NCI-H146 treated with DMSO at 0.1 percent for 48 hours (cell line): Measurements from ENCODE around the gene GAS7.
"Not testable (repeated sequence)": the region's sequence is repeated elsewhere in the genome, so short reads cannot be mapped to it uniquely, and the experiment has no call there.

ENCODE experiments used
- DNase-seq: peaks from one replicate; lab custom pipeline; 2025; ENCODE audit not compliant: unreplicated experiment; lab: John Stamatoyannopoulos, UW

Gene GAS7

DNA sequence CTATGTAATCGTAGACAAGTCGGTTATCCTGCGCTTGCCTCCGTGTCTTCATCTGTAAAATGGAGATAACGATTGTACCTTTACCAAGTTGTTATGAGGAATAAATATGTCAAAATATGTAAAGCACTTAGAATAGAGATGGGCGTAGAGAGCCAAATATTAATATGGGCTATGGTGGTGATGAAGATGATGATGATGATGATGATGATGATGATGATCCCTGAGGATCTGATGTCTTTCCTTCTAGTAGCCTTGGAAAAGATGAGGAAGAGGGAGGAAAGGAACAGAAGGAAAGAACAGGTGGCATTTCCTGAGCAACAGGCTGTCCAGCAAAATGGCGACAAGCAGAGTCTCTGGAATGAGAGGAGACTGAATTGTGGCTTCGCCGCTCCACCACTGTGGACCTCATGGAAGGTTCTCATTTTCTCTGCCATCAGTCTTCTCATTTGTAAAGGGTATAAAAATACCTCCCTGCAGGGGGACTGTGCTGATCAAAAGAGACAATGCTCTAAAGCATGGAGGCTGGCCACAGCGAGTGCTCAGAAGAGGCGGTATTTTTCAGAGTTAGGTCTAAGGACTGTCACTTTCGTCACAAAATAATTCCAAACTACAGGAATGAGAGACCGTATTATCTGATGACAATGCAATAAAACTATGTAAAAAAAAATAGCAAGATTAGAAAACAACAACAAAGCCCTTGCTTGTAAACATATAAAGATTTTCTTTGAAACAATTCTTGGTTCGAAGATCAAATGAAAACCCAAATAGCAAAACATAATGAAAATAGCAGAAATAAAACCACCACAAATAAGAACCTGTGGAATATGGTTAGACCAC is 276.2 kb downstream of the GAS7 start:
- no peak for DNase-seq

DNA sequence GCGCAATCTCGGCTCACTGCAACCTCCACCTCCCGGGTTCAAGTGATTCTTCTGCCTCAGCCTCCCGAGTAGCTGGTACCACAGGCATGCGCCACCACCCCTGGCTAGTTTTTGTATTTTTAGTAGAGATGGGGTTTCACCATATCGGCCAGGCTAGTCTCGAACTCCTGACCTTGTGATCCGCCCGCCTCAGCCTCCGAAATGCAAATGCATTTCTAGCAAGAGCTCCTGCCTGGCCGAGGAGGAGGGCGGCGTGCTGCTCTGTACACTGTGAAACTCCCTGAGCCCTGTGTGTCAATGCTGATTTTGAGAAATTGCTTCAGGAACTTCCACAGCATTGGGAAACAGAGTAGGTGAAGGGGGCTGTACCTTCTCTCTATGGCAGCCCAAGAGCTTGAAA is 277.2 kb downstream of the GAS7 start:
- DNase-seq: not testable (repeated sequence)

DNA sequence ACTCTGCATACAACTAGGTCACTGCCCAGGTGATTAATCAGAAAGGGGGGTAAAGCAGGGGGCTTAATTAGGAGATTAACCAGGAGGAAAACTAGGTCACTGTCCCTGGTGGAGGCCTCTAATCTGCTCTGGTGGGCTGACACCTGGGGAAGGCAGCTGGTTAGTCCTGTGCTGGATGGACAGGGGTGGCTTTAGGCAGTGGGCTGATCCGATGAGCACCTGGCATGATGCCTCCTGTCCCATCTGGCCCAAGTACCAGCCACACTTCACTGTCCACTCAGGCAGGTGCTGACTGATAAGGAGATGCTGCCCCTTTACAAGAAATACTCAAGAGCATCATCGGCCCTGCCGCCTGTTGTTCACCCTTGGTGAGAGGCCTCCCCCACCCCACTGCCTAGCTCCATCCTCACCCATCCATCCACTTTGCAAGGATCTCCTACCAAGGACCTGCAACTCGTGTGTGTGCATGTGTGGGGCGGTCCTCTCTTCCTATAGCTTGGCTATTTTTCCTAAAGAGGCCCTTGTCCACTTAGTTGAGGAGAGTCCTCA is 279.5 kb downstream of the GAS7 start:
- no peak for DNase-seq

DNA sequence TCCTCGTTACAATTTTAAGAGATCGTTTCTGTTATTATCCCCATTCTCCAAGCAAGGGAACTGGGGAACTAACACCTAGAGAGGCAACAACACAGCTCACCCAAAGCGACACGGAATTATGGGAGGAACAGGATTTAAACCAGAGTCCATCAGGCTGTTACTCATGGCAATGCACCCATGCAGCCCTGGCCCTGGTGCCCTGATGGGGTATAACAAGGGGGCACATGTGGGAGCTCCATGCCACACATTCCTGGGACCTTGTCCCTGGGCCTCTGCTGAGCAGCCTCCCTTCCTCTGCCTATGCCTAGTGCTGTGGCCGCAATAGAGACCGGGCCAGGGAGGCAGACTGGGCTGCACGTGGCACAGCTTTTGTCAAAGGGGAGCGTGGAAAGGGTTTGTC is 280.1 kb downstream of the GAS7 start:
- no peak for DNase-seq

DNA sequence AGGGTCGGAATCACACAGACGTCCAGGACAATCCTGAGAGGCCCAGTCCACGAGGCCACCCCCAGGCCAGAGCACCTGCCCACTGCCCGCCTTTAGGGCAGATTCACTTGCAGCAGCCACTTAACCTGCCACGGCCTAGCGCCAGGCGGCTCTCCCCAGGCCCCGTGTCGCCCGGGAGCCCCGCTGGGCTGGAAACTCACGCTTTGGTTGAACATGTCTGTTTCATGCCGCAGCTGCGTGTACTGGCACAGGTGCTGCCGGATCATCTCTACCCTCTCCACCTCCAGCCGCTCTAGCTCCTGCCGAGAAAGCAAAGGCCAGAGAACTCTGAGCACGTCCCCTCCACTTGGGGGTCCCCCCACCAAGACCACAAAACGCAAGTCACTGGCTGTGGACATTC is 280.6 kb downstream of the GAS7 start:
- DNase-seq: no peak

DNA sequence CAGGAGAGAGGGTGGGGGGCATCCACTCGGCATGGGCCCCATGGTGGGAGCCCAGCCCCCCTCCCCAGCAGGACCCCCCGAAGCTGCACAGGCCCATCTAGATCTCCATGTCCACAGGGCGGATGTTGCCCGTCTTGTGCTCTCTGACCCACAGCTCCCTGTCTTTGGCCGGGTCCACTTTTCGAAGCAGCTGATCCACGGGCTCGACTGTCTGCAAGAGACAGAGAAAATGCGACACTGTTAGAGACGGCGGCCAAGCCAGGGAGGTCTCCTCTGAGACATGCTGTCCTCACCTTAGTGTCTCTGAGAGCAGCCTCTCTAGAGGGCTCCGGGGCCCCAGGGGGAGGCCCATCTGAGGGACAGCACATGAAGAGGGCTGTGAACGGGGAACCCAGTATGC is 281.3 kb downstream of the GAS7 start:
- no peak for DNase-seq

DNA sequence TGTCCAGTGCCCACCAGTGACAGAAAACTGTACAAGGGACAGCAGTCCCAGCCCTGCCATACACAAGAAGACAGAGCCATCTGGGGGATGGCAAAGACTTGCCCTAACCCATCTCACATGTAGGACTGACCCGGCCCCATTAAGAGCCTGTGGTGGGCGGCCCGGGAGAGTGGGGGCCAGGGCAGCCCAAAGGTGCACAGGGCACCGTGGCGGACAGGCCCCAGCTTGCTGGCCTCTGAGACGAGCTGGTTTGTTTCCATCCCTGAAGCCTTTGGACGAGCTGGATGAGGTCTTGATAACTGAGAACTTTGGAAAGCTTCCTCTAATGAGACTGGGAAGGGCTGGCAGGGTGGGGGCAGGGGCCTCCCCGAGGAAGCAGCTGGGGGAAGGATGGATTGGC is 282.3 kb downstream of the GAS7 start:
- DNase-seq: no peak

DNA sequence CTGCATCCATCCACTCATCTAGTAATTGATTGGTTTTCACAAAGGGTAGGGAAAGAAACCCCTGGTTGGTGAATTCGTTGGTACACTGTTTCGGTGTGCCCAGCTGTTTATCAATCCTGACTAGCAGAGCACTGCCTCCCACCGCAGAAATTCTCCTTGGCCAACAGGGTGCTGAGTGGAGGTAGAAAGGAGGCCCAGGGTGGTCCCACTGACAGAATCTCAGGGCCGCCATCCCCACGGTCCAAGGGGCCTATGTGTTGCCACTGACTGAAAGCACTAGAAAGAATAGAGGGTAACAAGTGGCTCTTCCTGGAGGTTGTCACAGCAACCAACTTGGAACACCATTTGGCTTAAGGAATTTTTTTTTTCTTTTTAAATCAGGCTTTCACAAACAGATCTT is 284.9 kb downstream of the GAS7 start:
- DNase-seq: no peak

DNA sequence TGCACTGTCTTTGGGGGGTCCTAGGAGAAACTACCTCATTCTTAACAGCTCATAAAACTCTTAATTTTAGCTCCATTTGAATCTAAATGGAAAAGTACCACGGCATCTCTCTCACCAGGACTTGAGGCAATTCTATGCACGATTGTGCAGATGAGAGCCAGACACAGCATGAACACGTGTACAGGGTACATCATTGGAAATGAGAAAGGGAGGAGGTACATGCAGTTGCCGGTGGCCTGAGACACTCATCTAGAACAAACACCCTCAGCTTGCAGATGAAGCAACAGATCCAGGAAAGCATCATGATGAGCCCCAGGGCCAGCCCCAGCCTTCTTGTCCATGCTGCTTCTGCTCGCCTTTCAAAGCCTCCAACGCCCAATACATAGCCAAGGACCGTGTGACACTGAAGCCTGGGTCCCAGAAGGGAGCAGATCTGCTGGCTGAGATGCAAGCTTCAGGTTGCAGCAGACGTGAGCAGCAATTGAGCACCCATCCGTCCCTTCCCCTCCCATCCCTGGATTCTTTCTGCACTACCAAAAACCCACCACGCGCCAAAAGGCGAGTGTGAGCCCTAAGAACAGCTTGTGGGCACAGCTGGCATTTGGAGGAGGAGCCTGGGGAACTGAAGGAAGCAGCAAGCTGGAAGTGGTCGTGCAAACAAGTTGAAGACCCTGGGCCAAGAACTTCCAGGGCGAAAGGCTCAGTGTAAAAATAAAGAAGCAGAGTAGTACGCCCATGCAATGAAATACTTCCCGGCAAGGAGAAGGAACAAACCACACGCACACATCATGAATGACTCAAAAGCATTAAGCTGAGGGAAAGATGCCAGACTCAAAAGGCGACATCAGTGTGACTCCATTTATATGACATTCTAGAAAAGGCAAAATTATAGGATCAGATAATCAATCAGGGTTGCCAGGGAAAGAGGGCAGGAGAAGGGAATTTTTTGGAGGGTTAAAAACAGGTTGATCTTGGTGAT is 286.0 kb downstream of the GAS7 start:
- no peak for DNase-seq

DNA sequence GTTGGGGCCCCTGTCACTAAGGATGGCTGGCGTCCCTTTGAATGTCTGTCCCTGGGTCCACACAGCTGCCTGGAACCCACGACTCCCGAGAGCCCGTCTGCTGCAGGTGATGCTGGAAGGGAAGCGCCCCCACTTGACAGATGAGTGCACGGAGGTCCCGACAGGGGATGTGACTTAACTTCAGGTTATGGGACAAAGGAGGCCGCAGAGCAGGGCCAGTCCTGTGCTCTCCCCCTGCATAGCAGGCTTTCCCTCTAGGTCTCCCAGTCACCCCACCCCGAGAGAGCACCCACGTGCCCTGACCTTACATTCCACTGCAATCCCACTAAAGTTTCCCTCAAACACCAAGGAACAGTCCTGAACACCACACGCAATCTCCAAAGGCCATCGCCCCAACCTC is 287.3 kb downstream of the GAS7 start:
- no peak for DNase-seq

DNA sequence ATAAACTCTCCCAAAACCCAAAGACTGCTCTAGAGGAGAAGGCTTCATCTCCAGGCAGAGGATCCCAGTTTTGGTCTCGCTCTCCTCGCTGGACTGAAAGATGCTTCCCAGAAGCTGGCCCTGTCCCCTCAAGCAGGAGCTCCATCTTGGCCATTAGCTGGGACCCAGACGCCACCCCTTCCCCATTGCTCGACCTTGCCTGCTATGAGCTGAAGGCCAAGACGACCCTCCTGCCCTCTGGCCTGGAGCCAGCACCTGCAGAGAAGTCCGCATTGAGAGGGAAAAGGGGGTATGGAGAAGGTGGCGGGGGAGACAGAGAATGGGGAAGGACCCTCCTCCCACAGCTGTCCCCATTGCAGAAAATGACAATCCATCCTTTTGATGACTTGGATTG is 289.8 kb downstream of the GAS7 start:
- no peak for DNase-seq

DNA sequence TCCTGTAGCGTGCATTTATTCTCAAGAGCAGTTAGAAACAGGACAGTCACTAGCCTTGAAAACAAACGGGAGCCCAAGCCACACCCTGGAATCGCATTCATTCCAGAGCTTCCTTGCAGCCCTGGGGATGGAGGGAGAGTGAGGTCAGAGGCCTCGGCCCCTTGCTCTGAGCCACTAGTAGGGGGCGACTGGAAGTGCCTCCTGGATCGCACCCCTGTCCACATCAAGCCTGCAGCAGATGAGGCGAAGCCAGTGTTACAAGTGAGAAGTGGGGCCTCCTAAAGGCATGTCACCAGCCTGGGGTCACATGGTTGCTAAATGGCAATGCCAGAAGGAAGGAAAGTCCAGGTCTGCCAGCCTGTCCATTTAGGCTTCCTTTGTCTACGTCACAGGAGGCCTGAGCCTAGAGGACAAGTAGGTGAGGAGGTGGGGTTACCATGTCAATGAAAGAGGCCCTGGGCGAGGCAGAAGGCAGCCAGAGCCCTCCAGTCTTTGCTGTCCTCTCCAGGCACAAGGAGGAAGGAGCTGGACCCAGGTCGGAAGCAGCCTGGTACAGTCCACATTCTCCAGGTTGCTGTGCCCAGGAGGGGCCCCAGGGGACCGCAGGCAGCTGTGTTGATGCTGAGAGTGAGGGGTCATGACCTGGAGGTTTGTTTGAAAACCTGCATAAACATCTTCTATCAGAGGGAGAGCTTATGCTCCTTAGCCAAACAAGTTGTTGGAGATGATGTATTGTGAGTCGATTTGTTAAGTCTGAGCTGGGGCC is 290.3 kb downstream of the GAS7 start:
- no peak for DNase-seq

DNA sequence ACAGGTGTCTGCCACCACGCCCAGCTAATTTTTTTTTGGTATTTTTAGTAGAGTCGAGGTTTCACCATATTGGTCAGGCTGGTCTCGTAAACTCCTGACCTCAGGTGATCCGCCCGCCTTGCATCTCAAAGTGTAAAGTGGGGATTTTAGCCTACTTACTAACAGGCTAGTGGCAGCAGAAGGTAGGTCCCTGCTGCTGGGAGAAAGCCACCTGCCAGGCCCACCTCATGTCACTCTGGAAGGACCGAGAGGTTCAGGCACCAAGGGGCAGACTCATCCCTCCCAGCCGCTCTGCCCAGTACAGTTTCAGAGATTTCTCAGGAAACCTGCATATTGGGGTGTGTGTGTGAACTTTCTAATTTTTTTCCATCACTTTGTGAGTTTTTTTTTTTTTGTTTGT is 291.3 kb downstream of the GAS7 start:
- no peak for DNase-seq

DNA sequence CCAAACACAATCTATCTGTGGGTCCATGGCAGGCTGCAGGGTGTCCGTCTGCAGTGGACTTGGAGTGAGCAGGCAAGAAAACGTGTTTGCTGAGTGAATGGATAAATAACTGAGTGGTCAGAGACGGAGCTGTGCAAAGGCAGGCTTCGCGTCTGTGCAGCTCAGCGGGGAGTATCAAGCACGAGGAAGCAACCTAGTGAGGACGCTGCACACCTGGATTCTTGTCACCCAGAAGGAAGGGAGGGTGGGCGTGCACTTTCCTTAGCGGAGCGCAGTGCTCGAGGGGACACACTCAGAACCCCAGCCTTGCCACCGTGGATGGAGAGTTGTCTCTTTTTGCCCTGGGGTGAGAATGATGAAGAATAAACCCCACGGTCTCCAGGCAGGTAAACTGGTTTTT is 291.8 kb downstream of the GAS7 start:
- no peak for DNase-seq

DNA sequence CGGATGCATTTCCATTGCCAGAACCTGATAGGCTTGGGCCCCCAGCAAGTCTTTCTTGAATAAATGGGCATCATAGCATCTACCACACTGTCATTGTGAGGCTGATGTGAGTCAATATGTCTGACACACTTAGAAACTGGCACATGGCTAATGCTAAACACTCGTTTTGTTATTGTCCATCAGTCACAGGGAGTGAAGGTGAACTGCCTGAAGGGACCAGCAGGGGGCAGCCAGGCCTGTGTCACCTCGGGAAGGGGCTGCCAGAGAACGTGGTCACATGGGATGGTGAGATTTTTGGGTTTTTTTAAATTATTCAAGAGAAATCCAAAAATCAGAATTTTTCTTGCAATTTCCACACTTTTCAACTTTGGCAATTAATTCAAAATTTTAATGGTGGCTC is 292.5 kb downstream of the GAS7 start:
- no peak for DNase-seq

DNA sequence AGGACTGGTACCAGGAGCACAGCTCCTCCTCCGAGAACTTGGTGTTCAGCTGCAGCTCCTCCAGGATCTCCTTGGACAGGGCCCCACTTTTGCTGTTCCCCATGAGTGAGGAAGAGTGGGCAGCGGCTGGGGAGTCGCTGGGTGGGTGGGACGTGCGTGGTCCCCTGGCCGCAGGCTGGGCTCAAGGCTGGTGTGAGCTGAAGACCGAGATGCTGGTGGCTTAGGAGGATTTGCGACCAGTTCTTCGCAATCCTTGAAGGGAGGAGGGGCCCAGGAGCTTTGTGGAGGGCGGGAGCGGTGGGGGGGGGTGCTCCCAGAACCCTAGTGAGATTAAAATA is 293.4 kb downstream of the GAS7 start, which contains the start of gene RCVRN:
RCVRN (minus strand) TSS at position 194 of the 338 bp plus-strand sequence; CDS start at position 103, 91 bp downstream.
- DNase-seq: no peak

DNA sequence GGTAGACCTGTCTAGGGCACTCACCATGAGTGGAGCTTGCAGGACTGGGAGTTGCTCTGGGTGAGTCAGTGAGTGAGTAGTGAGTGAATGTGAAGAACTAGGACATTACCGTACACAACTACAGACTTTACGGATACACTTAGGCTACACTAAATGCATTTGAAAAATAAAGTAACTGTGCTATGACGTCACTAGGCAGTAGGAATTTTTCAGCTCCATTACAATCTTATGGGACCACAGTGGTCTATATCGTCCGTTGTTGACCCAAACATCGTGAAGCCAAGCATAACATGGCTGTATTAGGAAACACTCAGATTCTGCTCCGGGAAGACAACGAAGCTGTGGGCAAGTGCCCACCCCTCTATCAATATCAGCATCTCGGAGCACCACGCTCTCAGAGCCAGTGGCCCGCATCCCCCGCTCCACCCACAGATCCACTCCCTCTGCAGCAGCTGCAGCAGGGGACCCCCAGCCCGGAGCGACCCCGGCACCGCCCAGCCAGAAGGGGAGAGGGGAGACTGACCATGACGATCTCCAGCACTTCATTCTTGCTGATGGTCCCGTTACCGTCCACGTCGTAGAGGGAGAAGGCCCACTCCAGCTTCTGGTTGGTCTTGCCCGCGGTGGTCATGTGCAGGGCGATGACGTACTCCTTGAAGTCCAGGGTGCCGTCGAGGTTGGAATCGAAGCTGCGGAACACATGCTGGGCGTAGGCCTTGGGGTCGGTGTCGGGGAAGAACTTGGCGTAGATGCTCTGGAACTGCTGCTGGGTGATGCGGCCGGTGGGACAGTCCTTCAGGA is 293.9 kb downstream of the GAS7 start:
- no peak for DNase-seq

DNA sequence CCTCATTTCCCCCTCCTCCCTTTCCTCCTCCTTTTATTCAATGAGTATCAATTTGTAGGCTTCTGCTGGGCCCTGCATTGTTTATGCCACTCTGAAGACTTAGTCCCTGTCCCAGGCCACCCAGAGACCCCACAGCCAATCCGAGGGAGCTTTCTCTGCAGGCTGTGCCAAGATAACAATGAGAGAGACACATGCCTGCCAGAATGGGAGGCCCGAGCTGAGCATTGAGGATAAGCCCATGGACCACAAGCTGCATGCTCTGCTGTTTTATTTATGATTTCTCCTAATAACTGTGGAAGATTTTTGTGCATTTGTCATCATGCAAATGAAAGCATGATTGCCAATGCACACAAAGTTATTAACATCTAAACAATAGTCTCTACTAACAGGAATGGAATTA is 296.3 kb downstream of the GAS7 start:
- no peak for DNase-seq

DNA sequence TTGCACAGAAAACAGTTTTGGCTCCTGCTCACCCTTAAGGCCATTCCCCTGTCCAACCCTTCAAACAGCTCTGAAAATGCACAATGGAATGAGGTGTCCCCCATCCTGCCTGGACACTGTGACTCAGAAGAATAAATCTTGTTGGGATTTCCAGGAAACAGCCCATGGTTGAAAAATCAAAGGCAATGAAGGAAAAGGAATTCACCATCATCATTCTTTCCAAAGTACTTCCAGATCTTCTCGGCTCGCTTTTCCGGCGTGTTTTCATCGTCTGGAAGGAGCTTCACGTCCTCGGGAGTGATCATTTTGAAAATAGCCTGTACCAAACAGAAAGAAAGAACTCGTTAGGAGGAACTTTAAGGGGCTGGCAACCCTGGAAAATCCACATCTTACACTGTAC is 297.6 kb downstream of the GAS7 start:
- no peak for DNase-seq

DNA sequence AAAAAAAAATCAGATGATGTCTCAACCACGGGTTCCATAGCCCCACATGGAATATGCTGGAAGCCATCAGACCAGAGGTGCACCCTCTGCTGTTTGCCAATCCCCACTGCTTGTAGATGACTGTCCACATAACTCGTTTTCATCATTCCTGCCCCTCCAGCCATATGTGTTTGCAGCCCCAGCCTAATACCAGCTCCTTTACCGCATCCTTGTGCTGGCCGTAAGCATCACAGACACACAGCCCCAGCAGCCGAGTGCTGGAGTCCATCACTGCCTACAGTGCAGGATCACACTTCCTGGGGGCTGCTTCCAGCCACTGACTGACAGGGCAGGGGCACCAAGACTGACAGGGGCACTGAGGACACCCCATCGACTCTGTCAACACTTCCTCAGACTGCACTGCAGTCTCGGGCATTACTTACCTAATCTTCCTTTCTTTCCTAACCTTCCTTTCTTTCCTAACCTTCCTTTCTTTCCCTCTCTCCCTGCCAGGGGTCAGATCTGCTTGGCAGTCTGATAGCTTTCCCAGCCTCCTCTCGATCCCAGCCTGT is 298.3 kb downstream of the GAS7 start:
- no peak for DNase-seq
